WI38 (cell line): ENCODE measurements around the gene MFAP2.

ENCODE experiments used
- H3K4me3 ChIP-seq: 2 replicates; pipeline ENCODE4 v1.5.1; 2011; ENCODE audit warnings: low read depth, mild to moderate bottlenecking, control low read depth, low read length
- TF ChIP-seq, protein P1 (sequence below): IDR thresholded peaks from 2 replicates; pipeline ENCODE4 v1.5.1; 2012; ENCODE audit warnings: low read depth, mild to moderate bottlenecking, control low read depth, low read length

The MFAP2 gene

DNA sequence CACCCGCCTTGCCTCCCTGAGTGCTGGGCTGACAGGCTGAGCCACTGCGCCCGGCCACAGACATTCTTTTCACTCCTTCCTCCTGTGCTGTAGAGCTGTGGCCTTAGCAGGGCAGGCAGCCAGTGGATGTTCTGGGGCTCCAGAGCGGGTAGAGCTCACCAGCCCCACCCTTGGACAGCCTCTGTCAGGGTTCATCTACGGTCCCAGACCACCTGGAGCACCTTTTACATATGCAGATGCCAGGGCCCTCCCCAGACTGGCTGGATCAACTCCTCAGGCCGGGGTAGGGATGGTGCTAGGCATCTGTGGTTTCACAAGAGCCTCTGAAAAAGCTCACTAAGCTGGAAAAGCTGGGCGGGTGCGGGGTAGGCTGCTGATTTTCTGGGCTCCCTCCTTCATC lies 26.7 kb upstream of the MFAP2 start:
- TF ChIP-seq, protein P1, sequence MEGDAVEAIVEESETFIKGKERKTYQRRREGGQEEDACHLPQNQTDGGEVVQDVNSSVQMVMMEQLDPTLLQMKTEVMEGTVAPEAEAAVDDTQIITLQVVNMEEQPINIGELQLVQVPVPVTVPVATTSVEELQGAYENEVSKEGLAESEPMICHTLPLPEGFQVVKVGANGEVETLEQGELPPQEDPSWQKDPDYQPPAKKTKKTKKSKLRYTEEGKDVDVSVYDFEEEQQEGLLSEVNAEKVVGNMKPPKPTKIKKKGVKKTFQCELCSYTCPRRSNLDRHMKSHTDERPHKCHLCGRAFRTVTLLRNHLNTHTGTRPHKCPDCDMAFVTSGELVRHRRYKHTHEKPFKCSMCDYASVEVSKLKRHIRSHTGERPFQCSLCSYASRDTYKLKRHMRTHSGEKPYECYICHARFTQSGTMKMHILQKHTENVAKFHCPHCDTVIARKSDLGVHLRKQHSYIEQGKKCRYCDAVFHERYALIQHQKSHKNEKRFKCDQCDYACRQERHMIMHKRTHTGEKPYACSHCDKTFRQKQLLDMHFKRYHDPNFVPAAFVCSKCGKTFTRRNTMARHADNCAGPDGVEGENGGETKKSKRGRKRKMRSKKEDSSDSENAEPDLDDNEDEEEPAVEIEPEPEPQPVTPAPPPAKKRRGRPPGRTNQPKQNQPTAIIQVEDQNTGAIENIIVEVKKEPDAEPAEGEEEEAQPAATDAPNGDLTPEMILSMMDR, result no peak
- H3K4me3 ChIP-seq, result no peak overlapping the region

DNA sequence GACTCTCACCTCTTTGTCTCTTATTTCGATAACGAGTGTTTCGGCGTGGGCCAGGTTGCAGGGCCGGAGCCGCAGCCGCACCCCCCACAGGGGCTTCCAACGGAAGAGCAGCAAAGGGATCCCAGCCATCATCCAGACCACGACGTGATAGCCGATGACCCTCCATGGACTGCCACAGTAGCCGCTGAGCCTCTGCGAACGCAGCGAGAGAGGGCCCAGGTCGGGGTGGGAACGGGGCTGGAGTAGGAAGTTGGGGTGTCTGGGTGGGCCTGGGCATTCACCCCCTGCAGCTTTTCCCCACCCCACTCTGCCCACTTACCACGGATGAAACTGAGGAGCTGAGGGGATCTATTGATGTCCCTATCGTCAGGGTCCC lies 24.9 kb upstream of the MFAP2 start:
- no peak overlapping the region for H3K4me3 ChIP-seq
- TF ChIP-seq, protein P1, result no peak

DNA sequence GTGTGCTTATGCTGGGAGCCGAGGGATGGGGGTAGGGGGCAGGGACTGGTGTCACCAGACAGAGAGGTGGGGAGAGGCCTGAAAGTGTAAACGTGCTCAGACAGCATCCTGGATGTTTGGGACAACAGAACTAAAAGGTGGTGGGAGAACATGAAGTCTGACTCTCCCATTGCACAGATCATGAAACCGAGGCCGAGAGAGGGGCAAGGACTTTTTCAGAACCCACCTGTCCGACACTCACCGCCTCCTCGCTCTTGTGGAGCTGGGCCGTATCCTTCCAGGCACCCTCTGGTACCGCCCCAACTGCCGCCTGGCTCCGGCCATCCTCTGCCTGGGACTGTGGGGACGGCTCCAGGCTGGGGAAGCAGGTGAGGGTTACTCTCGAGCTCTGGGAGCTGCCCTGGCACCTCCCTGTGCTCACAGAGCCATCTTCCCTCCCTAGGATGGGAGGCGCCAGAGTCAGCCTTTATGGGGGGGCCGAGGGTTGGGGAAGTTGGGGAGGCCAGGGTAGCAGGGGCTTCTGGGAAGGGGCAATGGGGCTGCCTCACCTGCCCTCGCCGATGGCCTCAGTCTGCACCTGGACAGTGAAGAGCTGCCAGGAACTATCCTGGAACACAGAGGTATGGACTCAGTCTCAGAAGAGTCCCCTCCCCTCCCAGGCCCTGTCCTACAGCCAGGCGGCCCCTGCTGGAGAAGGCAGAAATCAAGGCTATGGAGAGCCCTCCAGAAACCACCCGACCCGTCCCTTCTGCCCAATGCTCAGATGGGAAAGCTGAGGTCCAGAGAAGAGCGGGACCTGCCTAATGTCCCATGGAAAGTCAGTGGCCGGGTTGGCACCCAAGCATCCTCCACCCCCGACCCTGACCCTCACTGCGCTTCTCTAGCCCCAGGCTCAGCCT lies 24.3 kb upstream of the MFAP2 start:
- H3K4me3 ChIP-seq, result no peak overlapping the region
- TF ChIP-seq, protein P1, result no peak

DNA sequence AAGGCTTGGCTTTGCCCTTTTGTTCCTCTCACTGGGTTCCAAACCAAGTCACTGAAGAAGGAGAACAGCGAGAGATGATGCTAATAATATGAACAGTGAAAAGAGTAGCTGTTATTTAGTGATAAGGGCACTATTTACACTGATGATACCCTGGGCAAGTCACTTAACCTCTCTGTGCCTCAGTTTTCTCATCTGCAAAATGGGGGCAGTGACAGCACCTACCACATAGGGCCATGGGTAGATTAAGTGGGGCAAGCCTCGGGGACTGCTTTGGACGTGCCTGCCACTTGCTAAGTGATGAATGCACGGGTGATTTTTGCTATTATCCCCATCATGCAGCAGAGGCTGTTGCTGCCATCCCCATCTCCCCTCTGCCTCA lies 22.1 kb upstream of the MFAP2 start:
- TF ChIP-seq, protein P1, result no peak

DNA sequence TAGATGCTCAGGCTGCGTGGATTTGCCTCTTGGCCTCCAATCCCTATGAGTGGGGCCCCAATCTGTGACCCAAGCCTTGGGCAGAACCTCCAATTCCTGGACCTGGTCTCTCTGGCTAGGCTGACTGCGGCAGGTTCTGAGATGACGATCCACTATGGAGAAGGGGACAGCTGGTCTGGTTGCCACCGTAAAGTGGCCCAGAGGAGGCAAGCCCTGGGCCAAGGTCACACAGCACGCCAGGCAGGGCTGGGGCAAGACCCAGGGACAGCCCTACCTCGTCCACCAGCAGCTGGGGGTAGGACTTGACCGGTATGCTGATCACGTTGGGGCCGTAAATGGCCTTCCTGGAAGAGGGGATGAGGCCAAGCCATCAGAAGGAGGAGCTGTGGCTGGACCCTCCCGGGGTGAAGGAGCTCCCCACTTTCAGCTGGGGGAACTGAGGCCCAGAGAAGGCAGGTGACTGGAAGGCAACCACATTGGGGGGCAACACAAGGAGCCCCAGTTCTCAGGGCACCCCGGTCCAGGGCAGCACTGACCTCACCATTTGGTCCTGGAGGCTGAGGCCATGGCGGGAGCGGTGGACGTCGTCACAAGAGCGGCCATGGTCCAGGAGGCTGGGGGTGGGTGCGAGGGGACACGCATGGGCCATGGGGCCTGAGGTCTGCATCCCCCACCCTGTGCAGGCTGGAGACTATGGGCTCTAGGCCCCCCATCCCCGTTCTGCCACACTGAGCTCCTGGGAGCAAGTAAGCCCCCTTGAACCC lies 21.5 kb upstream of the MFAP2 start:
- TF ChIP-seq, protein P1, result no peak
- no peak overlapping the region for H3K4me3 ChIP-seq

More for the DNA sequence above, 22.1 kb upstream of the MFAP2 start:
- no peak overlapping the region for H3K4me3 ChIP-seq

DNA sequence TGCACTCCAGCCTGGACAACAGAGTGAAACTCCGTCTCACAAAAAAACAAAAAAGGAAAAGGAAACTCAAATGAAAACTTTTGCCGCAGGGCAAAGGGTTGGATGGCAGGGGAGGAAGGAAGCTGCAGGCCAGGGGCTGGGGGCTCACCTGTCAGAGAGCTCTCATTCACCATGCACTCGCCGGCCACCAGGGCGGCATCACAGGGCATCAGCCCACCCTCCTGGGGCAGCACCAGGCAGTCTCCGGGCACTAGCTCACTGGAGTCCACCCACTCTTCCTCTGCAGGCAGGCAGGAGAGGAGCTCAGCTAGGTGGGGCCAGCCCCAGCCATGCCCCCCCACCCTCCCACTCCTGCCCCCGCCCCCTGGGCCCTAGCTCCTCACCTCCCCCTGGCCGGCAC lies 19.4 kb upstream of the MFAP2 start:
- TF ChIP-seq, protein P1, result no peak
- H3K4me3 ChIP-seq, result no peak overlapping the region

DNA sequence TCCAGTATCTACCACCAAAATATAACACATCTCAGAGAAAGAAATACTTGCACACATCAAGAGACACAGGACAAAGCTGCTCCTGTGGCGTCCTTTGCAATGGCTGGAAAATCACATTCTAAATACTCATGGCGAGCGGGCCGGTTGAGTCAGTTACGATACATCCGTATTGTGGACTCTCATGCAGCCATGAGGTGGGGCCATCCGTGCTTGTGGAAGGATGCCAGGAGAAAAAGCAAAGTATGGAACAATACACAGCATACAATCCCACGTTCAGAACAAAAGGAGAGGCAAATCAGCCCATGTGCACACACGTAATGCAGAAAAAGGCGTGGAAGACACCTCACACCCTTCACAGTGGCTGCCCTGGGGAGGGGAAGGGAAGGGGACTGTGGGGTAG lies 18.2 kb upstream of the MFAP2 start:
- TF ChIP-seq, protein P1, result no peak
- no peak overlapping the region for H3K4me3 ChIP-seq
